Astrocyte of the cerebellum (primary cell): Measurements from ENCODE around the gene ACOT7.
"Not testable (repeated sequence)": the region's sequence is repeated elsewhere in the genome, so short reads cannot be mapped to it uniquely, and the experiment has no call there.

ENCODE experiments used
- DNase-seq: peaks from one replicate; pipeline ENCODE4 v3.0.0-alpha.2; 2011; ENCODE audit warnings: low read depth
- H3K4me3 ChIP-seq: 2 replicates; pipeline ENCODE4 v1.5.1; 2011; ENCODE audit warnings: mild to moderate bottlenecking, low read depth, low read length, moderate library complexity
- in situ Hi-C: cut with HindIII; loops from 2 replicates; pipeline ENCODE4 v1.10.0; 2017; ENCODE audit warnings: low sequenced_read_pairs
- TF ChIP-seq, protein P1 (sequence below): IDR thresholded peaks from 2 replicates; pipeline ENCODE4 v1.5.1; 2012; ENCODE audit warnings: low read length, low read depth, moderate library complexity, mild to moderate bottlenecking; ENCODE audit errors: missing control alignments

ACOT7 gene

DNA sequence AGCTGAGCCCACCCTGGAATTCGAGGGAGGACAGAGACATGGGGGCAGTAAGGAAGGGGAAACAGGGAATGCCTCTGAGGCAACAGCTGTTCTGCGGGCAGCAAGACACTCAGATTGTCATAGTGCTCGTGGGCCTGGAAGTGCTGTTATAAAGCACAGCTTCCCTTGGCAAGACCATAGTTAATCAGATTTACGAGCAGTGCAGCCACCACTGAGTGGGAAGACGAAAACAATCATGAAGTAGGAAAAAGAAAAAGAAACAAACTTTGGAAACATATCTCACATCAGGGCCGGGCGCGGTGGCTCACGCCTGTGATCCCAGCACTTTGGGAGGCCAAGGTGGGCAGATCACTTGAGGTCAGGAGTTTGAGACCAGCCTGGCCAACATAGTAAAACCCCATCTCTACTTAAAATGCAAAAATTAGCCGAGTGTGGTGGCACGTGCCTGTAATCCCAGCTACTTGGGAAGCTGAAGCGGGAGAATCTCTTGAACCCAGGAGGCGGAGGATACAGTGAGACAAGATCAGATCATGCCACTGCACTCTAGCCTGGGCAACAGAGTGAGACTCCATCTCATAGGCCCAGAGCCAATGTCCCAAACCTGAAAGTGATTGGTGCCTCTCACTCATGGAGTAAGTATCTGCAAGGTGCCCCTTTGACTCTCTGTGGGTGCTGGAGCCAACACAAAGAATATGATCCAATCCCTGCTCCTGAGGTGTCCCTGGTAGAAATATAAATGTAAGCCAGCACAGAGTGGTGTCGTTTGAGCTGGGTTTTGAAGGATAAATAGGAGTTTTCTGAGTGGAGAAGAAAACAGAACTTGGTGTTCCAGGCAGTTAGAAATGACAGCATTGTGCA is 77.1 kb downstream of the ACOT7 start:
- in situ Hi-C loops, result no loop called here
- no peak for DNase-seq
- H3K4me3 ChIP-seq, result no peak overlapping the region
- TF ChIP-seq, protein P1, sequence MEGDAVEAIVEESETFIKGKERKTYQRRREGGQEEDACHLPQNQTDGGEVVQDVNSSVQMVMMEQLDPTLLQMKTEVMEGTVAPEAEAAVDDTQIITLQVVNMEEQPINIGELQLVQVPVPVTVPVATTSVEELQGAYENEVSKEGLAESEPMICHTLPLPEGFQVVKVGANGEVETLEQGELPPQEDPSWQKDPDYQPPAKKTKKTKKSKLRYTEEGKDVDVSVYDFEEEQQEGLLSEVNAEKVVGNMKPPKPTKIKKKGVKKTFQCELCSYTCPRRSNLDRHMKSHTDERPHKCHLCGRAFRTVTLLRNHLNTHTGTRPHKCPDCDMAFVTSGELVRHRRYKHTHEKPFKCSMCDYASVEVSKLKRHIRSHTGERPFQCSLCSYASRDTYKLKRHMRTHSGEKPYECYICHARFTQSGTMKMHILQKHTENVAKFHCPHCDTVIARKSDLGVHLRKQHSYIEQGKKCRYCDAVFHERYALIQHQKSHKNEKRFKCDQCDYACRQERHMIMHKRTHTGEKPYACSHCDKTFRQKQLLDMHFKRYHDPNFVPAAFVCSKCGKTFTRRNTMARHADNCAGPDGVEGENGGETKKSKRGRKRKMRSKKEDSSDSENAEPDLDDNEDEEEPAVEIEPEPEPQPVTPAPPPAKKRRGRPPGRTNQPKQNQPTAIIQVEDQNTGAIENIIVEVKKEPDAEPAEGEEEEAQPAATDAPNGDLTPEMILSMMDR, result no peak

DNA sequence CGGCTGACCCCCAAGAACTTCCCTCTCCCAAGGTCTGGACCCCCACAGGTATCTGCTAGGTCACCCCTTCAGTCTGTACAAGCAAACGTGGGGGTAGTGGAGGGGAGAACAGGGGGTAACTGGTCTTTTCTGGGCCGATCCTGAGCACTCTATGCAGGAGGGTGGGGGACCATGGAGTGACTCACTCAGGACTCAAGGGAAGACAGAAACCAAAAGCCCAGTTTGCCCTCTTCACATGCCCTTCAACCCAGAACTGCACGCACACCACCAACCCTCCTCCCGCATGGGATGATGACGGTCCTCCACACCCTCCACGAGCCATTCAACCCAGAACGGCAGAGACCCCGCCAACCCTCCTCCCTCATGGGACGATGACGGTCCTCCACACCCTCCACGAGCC is 79.1 kb downstream of the ACOT7 start:
- no peak for DNase-seq
- in situ Hi-C loops, result no loop called here
- H3K4me3 ChIP-seq, result no peak overlapping the region
- TF ChIP-seq, protein P1, result no peak

DNA sequence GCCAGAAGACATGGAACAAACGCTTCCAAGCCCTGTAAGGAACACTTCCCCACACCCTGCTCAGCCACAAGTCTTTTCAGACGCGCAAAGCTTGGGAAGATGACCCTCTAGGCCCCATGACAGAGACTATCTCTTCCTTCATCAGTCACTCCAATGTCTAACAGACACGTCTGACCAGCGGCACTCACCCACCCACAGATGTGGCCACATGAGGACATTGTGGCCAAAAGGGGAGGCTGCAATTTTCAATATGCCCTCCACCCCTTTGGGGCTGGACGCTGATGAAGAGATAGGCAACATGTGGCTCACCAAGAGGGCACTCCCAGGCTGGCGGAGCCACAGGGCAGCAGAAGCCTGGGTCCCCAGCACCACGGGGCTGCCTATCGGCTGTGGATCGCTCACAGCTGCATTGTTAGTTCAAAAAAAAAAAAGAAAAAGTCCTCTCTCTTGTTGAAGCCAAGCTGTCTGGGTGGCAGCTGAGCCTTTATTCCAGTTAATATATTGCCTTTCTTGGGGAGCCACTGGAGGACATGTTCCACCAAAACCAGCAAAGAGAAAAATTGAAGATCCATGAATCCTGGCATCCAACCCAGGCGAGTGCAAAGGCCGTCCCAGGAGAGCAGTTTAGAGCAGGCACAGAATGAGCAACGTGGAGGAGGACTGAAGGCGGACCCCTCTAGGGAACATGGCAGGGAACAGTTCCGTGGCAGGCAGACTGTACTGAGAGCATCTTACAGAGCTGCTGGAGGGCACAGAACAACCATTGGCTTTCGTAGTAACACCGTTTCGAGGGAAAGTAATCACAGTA is 80.0 kb downstream of the ACOT7 start:
- in situ Hi-C loops, result no loop called here
- TF ChIP-seq, protein P1, result no peak
- no peak for DNase-seq
- H3K4me3 ChIP-seq, result no peak overlapping the region

DNA sequence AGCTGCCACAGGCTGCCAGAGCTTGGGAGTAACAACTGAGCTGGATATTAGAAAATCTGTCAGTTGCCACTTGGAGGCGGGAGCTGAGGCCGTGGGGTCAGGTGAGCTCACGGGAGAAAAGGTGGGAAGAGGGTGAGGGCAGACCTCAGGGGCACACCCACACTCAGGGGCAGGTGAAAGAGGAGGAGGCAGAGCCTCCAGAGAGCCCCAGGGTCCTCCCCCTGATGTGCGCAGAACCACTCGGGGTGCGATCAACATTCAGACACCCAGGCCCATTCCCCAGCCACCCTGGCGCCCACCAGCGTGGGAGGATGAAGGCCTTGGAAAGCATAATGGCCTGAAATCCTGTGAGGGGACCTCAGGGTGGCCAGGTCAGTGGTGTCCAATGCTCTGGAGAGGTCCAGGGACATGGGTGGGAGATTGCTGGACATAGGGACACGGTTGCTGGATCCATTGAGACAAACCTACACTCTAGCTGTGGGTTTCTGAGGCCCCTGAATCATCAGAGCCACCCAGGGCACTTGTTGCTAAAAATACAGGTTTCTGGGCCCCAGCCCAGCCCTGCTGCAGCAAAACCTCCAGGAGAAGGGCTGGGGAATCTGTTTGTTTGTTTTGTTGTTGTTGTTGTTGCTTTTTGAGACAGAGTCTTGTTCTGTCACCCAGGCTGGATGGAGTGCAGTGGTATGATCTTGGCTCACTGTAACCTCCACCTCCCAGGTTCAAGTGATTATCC is 83.3 kb downstream of the ACOT7 start:
- in situ Hi-C loops, result no loop called here
- no peak overlapping the region for H3K4me3 ChIP-seq
- no peak for DNase-seq
- TF ChIP-seq, protein P1, result no peak

DNA sequence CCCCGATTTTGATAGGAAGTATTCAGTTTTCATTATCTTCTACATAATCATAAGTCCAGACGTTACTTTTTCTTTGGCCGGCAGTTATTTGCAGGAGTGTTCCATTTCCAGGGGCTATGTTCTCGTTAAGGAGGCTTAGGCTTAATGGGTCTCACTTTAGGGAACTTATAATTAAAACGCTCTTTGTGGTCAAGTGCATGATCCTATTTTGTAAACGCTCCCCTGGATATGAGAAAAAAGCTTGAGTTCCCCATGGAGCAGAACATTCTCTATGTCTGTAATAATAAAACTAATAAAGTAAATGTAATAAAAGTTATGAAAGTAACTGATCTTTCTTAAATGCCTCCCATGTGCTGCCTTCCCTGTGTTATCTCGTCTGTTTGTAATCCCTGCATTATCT is 84.0 kb downstream of the ACOT7 start:
- in situ Hi-C loops, result no loop called here
- DNase-seq, result no peak
- TF ChIP-seq, protein P1, result no peak
- no peak overlapping the region for H3K4me3 ChIP-seq

DNA sequence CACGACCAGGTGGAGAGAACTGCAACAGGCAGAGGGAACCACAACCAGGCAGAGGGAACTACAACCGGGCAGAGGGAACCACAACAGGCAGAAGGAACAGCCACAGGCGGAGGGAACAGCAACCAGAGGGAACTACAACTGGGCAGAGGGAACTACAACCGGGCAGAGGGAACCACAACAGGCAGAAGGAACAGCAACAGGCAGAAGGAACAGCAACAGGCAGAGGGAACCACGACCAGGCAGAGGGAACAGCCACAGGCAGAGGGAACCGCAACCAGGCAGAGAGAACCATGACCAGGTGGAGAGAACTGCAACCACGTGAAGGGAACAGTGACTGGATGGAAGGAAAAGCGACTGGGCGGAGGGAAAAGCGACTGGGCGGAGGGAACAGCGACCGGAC is 85.1 kb downstream of the ACOT7 start:
- in situ Hi-C loops, result no loop called here
- DNase-seq, result no peak
- H3K4me3 ChIP-seq, result no peak overlapping the region
- TF ChIP-seq, protein P1, result no peak

DNA sequence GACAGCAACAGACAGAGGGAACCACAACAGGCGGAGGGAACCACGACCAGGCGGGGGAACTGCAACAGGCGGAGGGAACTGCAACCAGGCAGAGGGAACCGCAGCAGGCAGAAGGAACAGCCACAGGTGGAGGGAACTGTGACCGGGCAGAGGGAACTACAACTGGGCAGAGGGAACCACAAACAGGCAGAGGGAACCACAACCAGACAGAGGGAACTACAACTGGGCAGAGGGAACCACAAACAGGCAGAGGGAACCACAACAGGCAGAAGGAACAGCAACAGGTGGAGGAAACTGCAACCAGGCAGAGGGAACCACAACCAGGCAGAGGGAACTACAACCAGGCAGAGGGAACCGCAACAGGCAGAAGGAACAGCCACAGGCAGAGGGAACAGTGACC is 85.9 kb downstream of the ACOT7 start:
- in situ Hi-C loops, DNase-seq: not testable (repeated sequence)

More for the DNA sequence above, 85.9 kb downstream of the ACOT7 start:
- not testable (repeated sequence) for H3K4me3 ChIP-seq
